IMR-90 (cell line): ENCODE data around the gene DHRS3. TPM values are rescaled to one million over a fixed set of nuclear protein-coding genes. Genes with fewer than 3 reads are reported as not detected.

Experiments
- ATAC-seq: fragments of 200-7000 bp; cut with Tn5 transposase; 2 replicates; pipeline ENCODE4 v1.9.1; 2020; ENCODE audit warnings: low read depth, mild to moderate bottlenecking, moderate library complexity
- BruUV-seq: library from RNA; stranded (reverse); fragments of 400-500 nt; replicated peaks from 2 replicates; lab custom pipeline; 2021; lab: Mats Ljungman, UMichigan
- CTCF ChIA-PET: fragments of 300-600 bp; formaldehyde crosslinking; extraction: SDS; loops from one replicate; lab custom pipeline; 2021; ENCODE audit warnings: antibody characterized with exemption; lab: Yijun Ruan, JAX
- POLR2A ChIA-PET: fragments of 300-600 bp; sonication (Branson Sonifier 250); formaldehyde crosslinking; loops from one replicate; lab custom pipeline; 2022; ENCODE audit warnings: antibody characterized with exemption; ENCODE audit not compliant: unreplicated experiment; lab: Charles Lee
- DNase-seq: peaks from one replicate; pipeline ENCODE4 v3.0.0; 2013
- H2AFZ ChIP-seq: replicated peaks from 2 replicates; pipeline ENCODE3; 2013; ENCODE audit warnings: low read length, mild to moderate bottlenecking; ENCODE audit not compliant: poor library complexity
- H2AK5ac ChIP-seq: 2 replicates; pipeline ENCODE4 v1.6.1; 2013; ENCODE audit warnings: low read depth, low read length, inconsistent platforms
- H2AK9ac ChIP-seq: replicated peaks from 2 replicates; pipeline ENCODE3; 2013; ENCODE audit warnings: mild to moderate bottlenecking, low read depth, low read length, moderate library complexity; ENCODE audit not compliant: poor library complexity
- H2BK120ac ChIP-seq: 2 replicates; pipeline ENCODE4 v1.6.1; 2013; ENCODE audit warnings: low read depth, low read length, inconsistent platforms
- H2BK15ac ChIP-seq: 3 replicates; pipeline ENCODE4 v1.6.1; 2013; ENCODE audit warnings: low read depth, low read length, inconsistent platforms
- H2BK20ac ChIP-seq: 2 replicates; pipeline ENCODE4 v1.6.1; 2013; ENCODE audit warnings: low read depth, mild to moderate bottlenecking, inconsistent platforms, low read length, moderate library complexity
- H2BK5ac ChIP-seq: 2 replicates; pipeline ENCODE4 v1.6.1; 2013; ENCODE audit warnings: mild to moderate bottlenecking, low read depth, low read length, inconsistent platforms; ENCODE audit not compliant: poor library complexity, severe bottlenecking
- H3K14ac ChIP-seq: replicated peaks from 2 replicates; pipeline ENCODE4 v1.6.1; 2013; ENCODE audit warnings: low read depth, low read length, inconsistent platforms
- H3K18ac ChIP-seq: 2 replicates; pipeline ENCODE4 v1.6.1; 2013; ENCODE audit warnings: low read depth, low read length, control low read depth
- H3K23ac ChIP-seq: 2 replicates; pipeline ENCODE4 v1.6.1; 2013; ENCODE audit warnings: low read depth, low read length, inconsistent platforms
- H3K27ac ChIP-seq: 2 replicates; pipeline ENCODE4 v1.5.1; 2013; ENCODE audit warnings: mild to moderate bottlenecking, control low read depth, low read length; ENCODE audit not compliant: insufficient read depth
- H3K27me3 ChIP-seq: 2 replicates; pipeline ENCODE4 v1.6.1; 2013; ENCODE audit warnings: low read length; ENCODE audit not compliant: control insufficient read depth, insufficient read depth
- H3K36me3 ChIP-seq: 2 replicates; pipeline ENCODE4 v1.6.1; 2013; ENCODE audit warnings: low read length, mixed read lengths; ENCODE audit not compliant: control insufficient read depth, insufficient read depth
- H3K4ac ChIP-seq: 2 replicates; pipeline ENCODE4 v1.6.1; 2013; ENCODE audit warnings: low read depth, low read length, inconsistent platforms
- H3K4me1 ChIP-seq: 2 replicates; pipeline ENCODE4 v1.6.1; 2013; ENCODE audit warnings: low read length, mixed read lengths; ENCODE audit not compliant: control insufficient read depth, insufficient read depth
- H3K4me2 ChIP-seq: 2 replicates; pipeline ENCODE4 v1.6.1; 2013; ENCODE audit warnings: low read depth, mild to moderate bottlenecking, control low read depth, low read length, moderate library complexity
- H3K4me3 ChIP-seq: 2 replicates; pipeline ENCODE4 v1.5.1; 2013; ENCODE audit warnings: low read depth, mild to moderate bottlenecking, control low read depth, low read length, moderate library complexity; ENCODE audit not compliant: insufficient read depth
- H3K56ac ChIP-seq: 2 replicates; pipeline ENCODE4 v1.6.1; 2013; ENCODE audit warnings: low read length, inconsistent platforms; ENCODE audit not compliant: insufficient read depth; ENCODE audit errors: extremely low read depth
- H3K79me1 ChIP-seq, 2 experiments: 2 replicates each; pipeline ENCODE4 v1.6.1; 2013; ENCODE audit warnings: low read length in 2 of 2, inconsistent platforms in 1 of 2, low read depth in 1 of 2
- H3K9ac ChIP-seq: 2 replicates; pipeline ENCODE4 v1.6.1; 2013; ENCODE audit warnings: low read depth, low read length, control low read depth
- H3K9me1 ChIP-seq: 2 replicates; pipeline ENCODE4 v1.6.1; 2013; ENCODE audit warnings: low read length, inconsistent platforms; ENCODE audit not compliant: insufficient read depth
- H3K9me3 ChIP-seq: 2 replicates; pipeline ENCODE4 v1.6.1; 2013; ENCODE audit warnings: low read length; ENCODE audit not compliant: control insufficient read depth, insufficient read depth
- H4K20me1 ChIP-seq: 2 replicates; pipeline ENCODE4 v1.6.1; 2013; ENCODE audit warnings: low read length, inconsistent platforms; ENCODE audit not compliant: insufficient read depth
- H4K5ac ChIP-seq: 2 replicates; pipeline ENCODE4 v1.6.1; 2013; ENCODE audit warnings: mild to moderate bottlenecking, low read depth, low read length, control low read depth
- H4K8ac ChIP-seq, 2 experiments: 2 replicates each; pipeline ENCODE4 v1.6.1; 2013; ENCODE audit warnings: low read depth in 2 of 2, low read length in 2 of 2, control low read depth in 1 of 2, inconsistent platforms in 1 of 2
- H4K91ac ChIP-seq: 2 replicates; pipeline ENCODE4 v1.6.1; 2013; ENCODE audit warnings: low read depth, low read length, inconsistent platforms; ENCODE audit not compliant: insufficient read depth
- BHLHE40 ChIP-seq: fragments of 150-350 bp; IDR thresholded peaks from 2 replicates; pipeline ENCODE4 v1.6.1; 2016; ENCODE audit warnings: mild to moderate bottlenecking, low read depth, low read length
- CEBPB ChIP-seq: IDR thresholded peaks from 2 replicates; pipeline ENCODE4 v1.6.1; 2012; ENCODE audit warnings: low read depth, low read length, improper control_type of control experiment
- CHD1 ChIP-seq: IDR thresholded peaks from 2 replicates; pipeline ENCODE4 v1.6.1; 2012; ENCODE audit warnings: low read depth, low read length, improper control_type of control experiment
- FOS ChIP-seq: fragments of 150-350 bp; IDR thresholded peaks from 2 replicates; pipeline ENCODE4 v1.6.1; 2016; ENCODE audit warnings: low read depth, low read length
- MAFK ChIP-seq: IDR thresholded peaks from 2 replicates; pipeline ENCODE4 v1.6.1; 2012; ENCODE audit warnings: low read depth, low read length, improper control_type of control experiment
- MAZ ChIP-seq: IDR thresholded peaks from 2 replicates; pipeline ENCODE4 v1.6.1; 2012; ENCODE audit warnings: low read depth, mild to moderate bottlenecking, low read length, improper control_type of control experiment, moderate library complexity, borderline replicate concordance
- MXI1 ChIP-seq: IDR thresholded peaks from 2 replicates; pipeline ENCODE4 v1.6.1; 2012; ENCODE audit warnings: low read depth, mild to moderate bottlenecking, low read length, moderate library complexity, borderline replicate concordance
- NFE2L2 ChIP-seq: fragments of 150-350 bp; IDR thresholded peaks from 2 replicates; pipeline ENCODE4 v1.6.1; 2016; ENCODE audit warnings: low read depth, mild to moderate bottlenecking, low read length
- POLR2A ChIP-seq: IDR thresholded peaks from 2 replicates; pipeline ENCODE4 v1.6.1; 2012; ENCODE audit warnings: mild to moderate bottlenecking, low read depth, low read length
- RAD21 ChIP-seq: IDR thresholded peaks from 2 replicates; pipeline ENCODE4 v1.6.1; 2012; ENCODE audit warnings: low read length, improper control_type of control experiment
- RCOR1 ChIP-seq: IDR thresholded peaks from 2 replicates; pipeline ENCODE4 v1.6.1; 2012; ENCODE audit warnings: mild to moderate bottlenecking, low read length, improper control_type of control experiment; ENCODE audit not compliant: insufficient replicate concordance
- RFX5 ChIP-seq: IDR thresholded peaks from 2 replicates; pipeline ENCODE4 v1.8.0; 2012; ENCODE audit warnings: low read depth, mild to moderate bottlenecking, low read length, moderate library complexity
- SMC3 ChIP-seq: fragments of 150-350 bp; IDR thresholded peaks from 2 replicates; pipeline ENCODE4 v1.6.1; 2016; ENCODE audit warnings: low read depth, mild to moderate bottlenecking, antibody characterized with exemption, low read length, moderate library complexity
- WGBS, 2 experiments: methylation state at CpG; one replicate each; pipeline versions ENCODE4 v1.1.5 to v1.1.7; 2013; ENCODE audit warnings: missing lambda C conversion rate in 2 of 2; ENCODE audit not compliant: insufficient read length in 1 of 2; ENCODE audit errors: extremely low coverage in 2 of 2; 5-methylcytosine and 5-hydroxymethylcytosine counted together
- dilution Hi-C: fragments of 300-500 bp; cut with HindIII; formaldehyde crosslinking; loops from one replicate; pipeline ENCODE4 v1.14.3; 2018; ENCODE audit warnings: low sequenced_read_pairs; ENCODE audit not compliant: unreplicated experiment
- in situ Hi-C: fragments of 300-500 bp; cut with MboI; formaldehyde crosslinking; loops from 3 replicates; pipeline ENCODE4 v1.14.3; 2019; ENCODE audit warnings: low sequenced_read_pairs, inconsistent platforms, mixed read lengths
- intact Hi-C: fragments of 100-400 bp; cut with micrococcal nuclease; formaldehyde crosslinking; loops from 2 replicates; pipeline ENCODE4 v1.10.0; 2022
- polyA plus RNA-seq, 3 experiments: library from polyadenylated mRNA; depleted of rRNA; stranded (reverse); fragments of >200 nt; gene quantifications; 2 replicates each; pipeline ENCODE4 v1.2.3, GENCODE V29; 2012; ENCODE audit warnings: low replicate concordance in 1 of 3
- total RNA-seq: library from RNA; depleted of rRNA; stranded (reverse); fragments of >200 nt; gene quantifications from 2 replicates; pipeline ENCODE4 v1.2.3, GENCODE V29; 2012
- TF ChIP-seq, protein P1 (sequence below): fragments of 150-350 bp; IDR thresholded peaks from 2 replicates; pipeline ENCODE4 v1.6.1; 2016; ENCODE audit warnings: low read depth, mild to moderate bottlenecking, low read length, moderate library complexity, borderline replicate concordance
- TF ChIP-seq, protein P2 (sequence below): conservative IDR thresholded peaks from 2 replicates; pipeline ENCODE4 v1.5.1; 2012; ENCODE audit warnings: mild to moderate bottlenecking, low read depth, low read length, improper control_type of control experiment
- TF ChIP-seq, protein P3 (sequence below): fragments of 150-350 bp; IDR thresholded peaks from 2 replicates; pipeline ENCODE4 v1.6.1; 2017; ENCODE audit warnings: mild to moderate bottlenecking, antibody characterized with exemption, low read length, low read depth

DHRS3 gene
- total and polyA plus RNA-seq, 2 of the 4 experiments (the other 2 are of a cell fraction) = 11.2 to 14.5 TPM

- H3K9me3 ChIP-seq = no peaks in the 10 kb centered on the region
- peaks cover 3% of the 10 kb centered on the region; the same call in 1 of the 2 replicates for H3K4me1 ChIP-seq
- no peak overlapping the region for H2AFZ ChIP-seq
- H2BK5ac ChIP-seq = no peak overlapping the region
- peaks cover 32% of the 10 kb centered on the region for H3K36me3 ChIP-seq
- ATAC-seq (no peak), DNase-seq (no peak)
- H4K91ac ChIP-seq = no peak overlapping the region
- H3K4me3 ChIP-seq = no peak overlapping the region
- H3K27me3 ChIP-seq = no peaks in the 10 kb centered on the region
- no peak overlapping the region for H4K8ac ChIP-seq
- no peak overlapping the region for H3K23ac ChIP-seq
- H3K9ac ChIP-seq = no peak overlapping the region
- WGBS, 2 experiments = 80% methylated on average over 1 of the region's 5 CpGs; no CpG with 5 or more reads in 1 of the 2 experiments
- peaks cover 5% of the 10 kb centered on the region; the same call in 1 of the 2 replicates for H4K20me1 ChIP-seq
- BruUV-seq = no TSS peak
- no peak overlapping the region for H2BK15ac ChIP-seq
- in situ Hi-C loops (no loop called here), dilution Hi-C loops (no loop called here), intact Hi-C loops (no loop called here)
- H3K4ac ChIP-seq = no peak overlapping the region; the same call in 1 of the 2 replicates
- TF ChIP-seq BHLHE40 (no peak), RAD21 (no peak), RCOR1 (no peak), POLR2A (no peak), SMC3 (no peak), CEBPB (no peak), MAZ (no peak), NFE2L2 (no peak), MAFK (no peak), MXI1 (no peak), CHD1 (no peak), FOS (no peak), RFX5 (no peak)
- TF ChIP-seq, protein P1, sequence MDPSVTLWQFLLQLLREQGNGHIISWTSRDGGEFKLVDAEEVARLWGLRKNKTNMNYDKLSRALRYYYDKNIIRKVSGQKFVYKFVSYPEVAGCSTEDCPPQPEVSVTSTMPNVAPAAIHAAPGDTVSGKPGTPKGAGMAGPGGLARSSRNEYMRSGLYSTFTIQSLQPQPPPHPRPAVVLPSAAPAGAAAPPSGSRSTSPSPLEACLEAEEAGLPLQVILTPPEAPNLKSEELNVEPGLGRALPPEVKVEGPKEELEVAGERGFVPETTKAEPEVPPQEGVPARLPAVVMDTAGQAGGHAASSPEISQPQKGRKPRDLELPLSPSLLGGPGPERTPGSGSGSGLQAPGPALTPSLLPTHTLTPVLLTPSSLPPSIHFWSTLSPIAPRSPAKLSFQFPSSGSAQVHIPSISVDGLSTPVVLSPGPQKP = no peak
- TF ChIP-seq, protein P2, sequence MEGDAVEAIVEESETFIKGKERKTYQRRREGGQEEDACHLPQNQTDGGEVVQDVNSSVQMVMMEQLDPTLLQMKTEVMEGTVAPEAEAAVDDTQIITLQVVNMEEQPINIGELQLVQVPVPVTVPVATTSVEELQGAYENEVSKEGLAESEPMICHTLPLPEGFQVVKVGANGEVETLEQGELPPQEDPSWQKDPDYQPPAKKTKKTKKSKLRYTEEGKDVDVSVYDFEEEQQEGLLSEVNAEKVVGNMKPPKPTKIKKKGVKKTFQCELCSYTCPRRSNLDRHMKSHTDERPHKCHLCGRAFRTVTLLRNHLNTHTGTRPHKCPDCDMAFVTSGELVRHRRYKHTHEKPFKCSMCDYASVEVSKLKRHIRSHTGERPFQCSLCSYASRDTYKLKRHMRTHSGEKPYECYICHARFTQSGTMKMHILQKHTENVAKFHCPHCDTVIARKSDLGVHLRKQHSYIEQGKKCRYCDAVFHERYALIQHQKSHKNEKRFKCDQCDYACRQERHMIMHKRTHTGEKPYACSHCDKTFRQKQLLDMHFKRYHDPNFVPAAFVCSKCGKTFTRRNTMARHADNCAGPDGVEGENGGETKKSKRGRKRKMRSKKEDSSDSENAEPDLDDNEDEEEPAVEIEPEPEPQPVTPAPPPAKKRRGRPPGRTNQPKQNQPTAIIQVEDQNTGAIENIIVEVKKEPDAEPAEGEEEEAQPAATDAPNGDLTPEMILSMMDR = no peak
- TF ChIP-seq, protein P3, sequence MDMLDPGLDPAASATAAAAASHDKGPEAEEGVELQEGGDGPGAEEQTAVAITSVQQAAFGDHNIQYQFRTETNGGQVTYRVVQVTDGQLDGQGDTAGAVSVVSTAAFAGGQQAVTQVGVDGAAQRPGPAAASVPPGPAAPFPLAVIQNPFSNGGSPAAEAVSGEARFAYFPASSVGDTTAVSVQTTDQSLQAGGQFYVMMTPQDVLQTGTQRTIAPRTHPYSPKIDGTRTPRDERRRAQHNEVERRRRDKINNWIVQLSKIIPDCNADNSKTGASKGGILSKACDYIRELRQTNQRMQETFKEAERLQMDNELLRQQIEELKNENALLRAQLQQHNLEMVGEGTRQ = no peak
- no peak overlapping the region for H2AK5ac ChIP-seq
- no peak overlapping the region for H2BK20ac ChIP-seq
- H2AK9ac ChIP-seq = no peak overlapping the region
- H3K79me1 ChIP-seq = peaks cover 0 to 6% of the 10 kb centered on the region in 2 experiments; a peak in 1 of 4 replicates
- no peak overlapping the region for H3K18ac ChIP-seq
- ChIA-PET CTCF (no interaction called here), POLR2A (no interaction called here)
- no peak overlapping the region for H3K14ac ChIP-seq
- peaks cover 8% of the 10 kb centered on the region; the same call in 1 of the 2 replicates for H3K9me1 ChIP-seq
- H3K4me2 ChIP-seq = no peak overlapping the region
- no peak overlapping the region for H2BK120ac ChIP-seq
- H3K56ac ChIP-seq = no peak overlapping the region
- no peak overlapping the region for H3K27ac ChIP-seq
- no peak overlapping the region for H4K5ac ChIP-seq
Measured at GRCh38 chr1:12581179-12581578, 36.8 kb downstream of the DHRS3 start.
